ENCODE measurements around the gene GPR143. TPM values are rescaled to one million over a fixed set of nuclear protein-coding genes. Genes with fewer than 3 reads are reported as not detected.
"Not testable (repeated sequence)": the region's sequence is repeated elsewhere in the genome, so short reads cannot be mapped to it uniquely, and the experiment has no call there.

Gene GPR143
- total and polyA plus RNA-seq, 9 of the 15 experiments (the other 6 are each of a cell fraction or from before 2014, with no cell fraction given) = not detected

DNA sequence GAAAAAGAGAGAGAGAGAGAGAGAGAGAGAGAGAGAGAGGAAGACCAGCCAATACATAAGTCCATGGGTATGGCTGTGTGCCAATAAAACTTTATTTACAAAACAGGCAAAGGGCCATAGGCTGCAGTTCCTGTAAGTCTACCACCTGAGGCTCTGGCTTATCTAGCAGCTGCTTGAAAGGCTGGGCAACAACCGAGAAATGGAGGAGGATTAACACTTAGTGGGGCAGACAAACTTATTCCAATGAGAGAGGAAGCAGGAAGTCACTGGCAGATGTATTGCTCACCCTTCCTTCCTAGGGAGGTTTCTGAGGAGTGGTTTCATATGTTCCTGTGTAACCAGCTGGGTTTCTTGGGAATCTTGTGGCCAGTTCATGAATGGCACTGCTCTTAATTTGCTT lies 4.7 kb upstream of the GPR143 start (continued):
- TF ChIP-seq, protein P1, sequence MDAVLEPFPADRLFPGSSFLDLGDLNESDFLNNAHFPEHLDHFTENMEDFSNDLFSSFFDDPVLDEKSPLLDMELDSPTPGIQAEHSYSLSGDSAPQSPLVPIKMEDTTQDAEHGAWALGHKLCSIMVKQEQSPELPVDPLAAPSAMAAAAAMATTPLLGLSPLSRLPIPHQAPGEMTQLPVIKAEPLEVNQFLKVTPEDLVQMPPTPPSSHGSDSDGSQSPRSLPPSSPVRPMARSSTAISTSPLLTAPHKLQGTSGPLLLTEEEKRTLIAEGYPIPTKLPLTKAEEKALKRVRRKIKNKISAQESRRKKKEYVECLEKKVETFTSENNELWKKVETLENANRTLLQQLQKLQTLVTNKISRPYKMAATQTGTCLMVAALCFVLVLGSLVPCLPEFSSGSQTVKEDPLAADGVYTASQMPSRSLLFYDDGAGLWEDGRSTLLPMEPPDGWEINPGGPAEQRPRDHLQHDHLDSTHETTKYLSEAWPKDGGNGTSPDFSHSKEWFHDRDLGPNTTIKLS (IDR thresholded peaks at IDR 0.05; ENCODE audit: borderline replicate concordance, low read depth) = no peak
- TF ChIP-seq NUFIP1 (IDR thresholded peaks at IDR 0.05; ENCODE audit: partially characterized antibody) (no peak), YY1 (IDR thresholded peaks at IDR 0.05; ENCODE audit: borderline replicate concordance in 1 of 3, control insufficient read depth in 1 of 3, extremely low read depth in 1 of 3, insufficient read depth in 3 of 3, insufficient read length in 1 of 3, insufficient replicate concordance in 2 of 3, low read depth in 1 of 3, low read length in 2 of 3) (no peak), ELF2 (CRISPR knock-in tag; IDR thresholded peaks at IDR 0.05) (no peak), HIVEP1 (CRISPR knock-in tag; IDR thresholded peaks at IDR 0.05) (no peak), SREBF1 (IDR thresholded peaks at IDR 0.05; ENCODE audit: borderline replicate concordance, low read depth, low read length) (no peak), CC2D1A (IDR thresholded peaks at IDR 0.05) (no peak), ZNF398 (CRISPR knock-in tag; IDR thresholded peaks at IDR 0.05) (no peak), PCBP2 (IDR thresholded peaks at IDR 0.05; ENCODE audit: low read depth, low read length, poor library complexity, severe bottlenecking) (no peak), TAF15 (IDR thresholded peaks at IDR 0.05; ENCODE audit: low read depth, low read length) (no peak), RUNX1 (IDR thresholded peaks at IDR 0.05; ENCODE audit: low read depth) (no peak), NFIC (IDR thresholded peaks at IDR 0.05) (peak; percentile 27; the same call in 1 of the 2 replicates), SIN3B (IDR thresholded peaks at IDR 0.05; ENCODE audit: low read depth) (no peak), NEUROD1 (IDR thresholded peaks at IDR 0.05; ENCODE audit: borderline replicate concordance, low read depth, low read length, partially characterized antibody) (no peak), ZNF384 (IDR thresholded peaks at IDR 0.05; ENCODE audit: low read depth, low read length) (peak; percentile 31; the same call in 1 of the 2 replicates), ZNF436 (CRISPR knock-in tag; IDR thresholded peaks at IDR 0.05) (no peak)
- TF ChIP-seq, protein P2, sequence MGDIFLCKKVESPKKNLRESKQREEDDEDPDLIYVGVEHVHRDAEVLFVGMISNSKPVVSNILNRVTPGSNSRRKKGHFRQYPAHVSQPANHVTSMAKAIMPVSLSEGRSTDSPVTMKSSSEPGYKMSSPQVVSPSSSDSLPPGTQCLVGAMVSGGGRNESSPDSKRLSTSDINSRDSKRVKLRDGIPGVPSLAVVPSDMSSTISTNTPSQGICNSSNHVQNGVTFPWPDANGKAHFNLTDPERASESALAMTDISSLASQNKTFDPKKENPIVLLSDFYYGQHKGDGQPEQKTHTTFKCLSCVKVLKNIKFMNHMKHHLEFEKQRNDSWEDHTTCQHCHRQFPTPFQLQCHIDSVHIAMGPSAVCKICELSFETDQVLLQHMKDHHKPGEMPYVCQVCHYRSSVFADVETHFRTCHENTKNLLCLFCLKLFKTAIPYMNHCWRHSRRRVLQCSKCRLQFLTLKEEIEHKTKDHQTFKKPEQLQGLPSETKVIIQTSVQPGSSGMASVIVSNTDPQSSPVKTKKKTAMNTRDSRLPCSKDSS (IDR thresholded peaks at IDR 0.05; ENCODE audit: low read depth, partially characterized antibody) = no peak

GRCh38 chrX:9768321-9768839 lies 2.7 kb upstream of the GPR143 start:
- POLR2A ChIA-PET; BruUV-seq (replicated peaks); ATAC-seq; H3K9me3 ChIP-seq (replicated peaks; ENCODE audit: control insufficient read depth, insufficient read depth, low read depth, low read length); FAIRE-seq; H3K27ac ChIP-seq (ENCODE audit: extremely low read depth, low read depth, low read length); H3K36me3 ChIP-seq (ENCODE audit: control insufficient read depth, insufficient read depth, low read length); H3K4me3 ChIP-seq; intact Hi-C loops (cut with micrococcal nuclease); H3K79me2 ChIP-seq (ENCODE audit: control insufficient read depth, insufficient read depth, low read length); H3K4me1 ChIP-seq (replicated peaks in 1 of 2; ENCODE audit: control insufficient read depth in 2 of 2, insufficient read depth in 2 of 2, low read length in 2 of 2); H4K20me1 ChIP-seq (replicated peaks; ENCODE audit: control insufficient read depth, insufficient read depth, low read length); H3K4me2 ChIP-seq (ENCODE audit: insufficient read depth, low read length); CTCF ChIA-PET (ENCODE audit: low intra/inter-chr PET ratio); in situ Hi-C loops (cut with MboI); H3K9ac ChIP-seq (ENCODE audit: insufficient read depth in 1 of 2, low read depth in 2 of 2, low read length in 2 of 2); DNase-seq (ENCODE audit: extremely low read depth in 1 of 4, low spot score in 3 of 4); H2AFZ ChIP-seq (ENCODE audit: low read depth, low read length); H3K9me1 ChIP-seq (ENCODE audit: control insufficient read depth, insufficient read depth, low read length): not testable (repeated sequence)
- WGBS (ENCODE audit: insufficient coverage, low coverage, missing lambda C conversion rate) = 0% methylated on average over 4 of the region's 5 CpGs
- H3K27me3 ChIP-seq (ENCODE audit: control insufficient read depth in 2 of 2, insufficient read depth in 2 of 2, low read length in 2 of 2) = peaks cover 0 to 25% of the 10 kb centered on the region in 2 experiments; a peak in 3 of 5 replicates
